HCT116 (cell line): Measurements from ENCODE around the gene MST1R. TPM values are rescaled to one million over a fixed set of nuclear protein-coding genes. Genes with fewer than 3 reads are reported as not detected.

Source experiments
- ATAC-seq: fragments of 200-7000 bp; cut with Tn5 transposase; 2 replicates; pipeline ENCODE4 v1.9.1; 2020; ENCODE audit warnings: mild to moderate bottlenecking, moderate library complexity
- Bru-seq: library from RNA; stranded (reverse); fragments of 400-500 nt; gene quantifications from one replicate; lab custom pipeline; 2021; lab: Mats Ljungman, UMichigan
- BruChase-seq, 2 experiments: library from RNA; stranded (reverse); fragments of 400-500 nt; gene quantifications; one replicate each; lab custom pipeline; 2021; lab: Mats Ljungman, UMichigan
- BruUV-seq: library from RNA; stranded (reverse); fragments of 400-500 nt; replicated peaks from 2 replicates; lab custom pipeline; 2021; lab: Mats Ljungman, UMichigan
- CTCF ChIA-PET: fragments of 300-600 bp; sonication (Branson Sonifier 250); formaldehyde crosslinking; loops from one replicate; lab custom pipeline; 2021; ENCODE audit warnings: antibody characterized with exemption; lab: Charles Lee
- POLR2A ChIA-PET: fragments of 300-600, 350-600 bp; sonication (Branson Sonifier 250); formaldehyde crosslinking; loops from one replicate; lab custom pipeline; 2021; ENCODE audit warnings: antibody characterized with exemption; lab: Charles Lee
- RAD21 ChIA-PET, 2 experiments: fragments of 300-600 bp; sonication (Branson Sonifier 250); formaldehyde crosslinking; loops; one replicate each; lab custom pipeline; 2023; ENCODE audit warnings: low total read pairs in 2 of 2; ENCODE audit not compliant: uncharacterized antibody in 2 of 2, unreplicated experiment in 2 of 2, low non-redundant PET in 1 of 2; lab: Charles Lee
- DNase-seq: peaks from one replicate; pipeline ENCODE4 v3.0.0-alpha.2; 2010; ENCODE audit warnings: low read depth, low spot score
- H2AFZ ChIP-seq: fragments of 200-600 bp; shearing (Covaris generic), sonication (generic); 2 replicates; pipeline ENCODE4 v1.6.1; 2017; ENCODE audit warnings: low read depth, mixed run types, mixed read lengths, antibody characterized with exemption, low read length; ENCODE audit not compliant: poor library complexity, severe bottlenecking
- H3K27ac ChIP-seq: 2 replicates; pipeline ENCODE4 v1.5.1; 2012; ENCODE audit warnings: low read depth, low read length
- H3K27me3 ChIP-seq: fragments of 200-600 bp; sonication (generic); 2 replicates; pipeline ENCODE4 v1.6.1; 2016; ENCODE audit warnings: mixed run types, low read length, mixed read lengths; ENCODE audit not compliant: insufficient read depth
- H3K36me3 ChIP-seq, 2 experiments: fragments of 200-500 bp in 1 of 2; fragments of 200-600 bp in 1 of 2; sonication (Bioruptor generic) in 1 of 2; sonication (generic) in 1 of 2; 2 replicates each; pipeline versions ENCODE4 v1.5.1 to v1.6.1; 2014 to 2016; ENCODE audit warnings: low read length in 2 of 2, inconsistent platforms in 1 of 2, mixed read lengths in 1 of 2, mixed run types in 1 of 2; ENCODE audit not compliant: insufficient read depth in 2 of 2, control insufficient read depth in 1 of 2
- H3K4me1 ChIP-seq, 2 experiments: fragments of 200-600 bp in 1 of 2; sonication (generic) in 1 of 2; 2 replicates each; pipeline versions ENCODE4 v1.5.1 to v1.6.1; 2012 to 2017; ENCODE audit warnings: low read length in 2 of 2, inconsistent platforms in 1 of 2, mild to moderate bottlenecking in 1 of 2, mixed read lengths in 1 of 2, mixed run types in 1 of 2, moderate library complexity in 1 of 2; ENCODE audit not compliant: insufficient read depth in 2 of 2, control insufficient read depth in 1 of 2
- H3K4me2 ChIP-seq: fragments of 200-600 bp; sonication (generic); 2 replicates; pipeline ENCODE4 v1.6.1; 2017; ENCODE audit warnings: mixed run types, low read length, mixed read lengths
- H3K4me3 ChIP-seq, 2 experiments: fragments of 200-600 bp in 1 of 2; sonication (generic) in 1 of 2; replicated peaks in 1 of 2; 2 replicates each; pipeline ENCODE4 v1.5.1; 2011 to 2016; ENCODE audit warnings: low read length in 2 of 2, control low read depth in 1 of 2, low read depth in 1 of 2, mild to moderate bottlenecking in 1 of 2, mixed read lengths in 1 of 2, mixed run types in 1 of 2
- H3K79me2 ChIP-seq: fragments of 200-600 bp; sonication (generic); 2 replicates; pipeline ENCODE4 v1.6.1; 2017; ENCODE audit warnings: mild to moderate bottlenecking, mixed run types, low read length, moderate library complexity, mixed read lengths; ENCODE audit not compliant: insufficient read depth
- H3K9ac ChIP-seq: fragments of 200-600 bp; sonication (generic); 2 replicates; pipeline ENCODE4 v1.6.1; 2016; ENCODE audit warnings: low read length, mixed read lengths
- H3K9me2 ChIP-seq: fragments of 200-600 bp; sonication (generic), shearing (Covaris generic); 2 replicates; pipeline ENCODE4 v1.6.1; 2017; ENCODE audit warnings: mixed run types, mild to moderate bottlenecking, moderate library complexity; ENCODE audit not compliant: insufficient read depth
- H3K9me3 ChIP-seq, 2 experiments: fragments of 200-500 bp in 1 of 2; fragments of 200-600 bp in 1 of 2; sonication (Bioruptor generic) in 1 of 2; sonication (generic) in 1 of 2; 2 replicates each; pipeline ENCODE4 v1.6.1; 2014 to 2017; ENCODE audit warnings: low read length in 2 of 2, mixed read lengths in 2 of 2, inconsistent platforms in 1 of 2, low read depth in 1 of 2, mild to moderate bottlenecking in 1 of 2, mixed run types in 1 of 2, moderate library complexity in 1 of 2; ENCODE audit not compliant: control insufficient read depth in 1 of 2, insufficient read depth in 1 of 2
- H4K20me1 ChIP-seq: fragments of 200-600 bp; sonication (generic), shearing (Covaris generic); 2 replicates; pipeline ENCODE4 v1.6.1; 2017; ENCODE audit warnings: mixed run types, mild to moderate bottlenecking, moderate library complexity; ENCODE audit not compliant: insufficient read depth
- CBX3 ChIP-seq: IDR thresholded peaks from 2 replicates; pipeline ENCODE4 v1.6.1; 2012; ENCODE audit warnings: low read depth
- CEBPB ChIP-seq: IDR thresholded peaks from 2 replicates; pipeline ENCODE4 v1.6.1; 2012; ENCODE audit warnings: low read depth
- EGR1 ChIP-seq: IDR thresholded peaks from 2 replicates; pipeline ENCODE4 v1.6.1; 2012; ENCODE audit warnings: low read depth
- ELF1 ChIP-seq: IDR thresholded peaks from 2 replicates; pipeline ENCODE4 v1.6.1; 2012; ENCODE audit warnings: low read depth, borderline replicate concordance
- EZH2 ChIP-seq: fragments of 200-600 bp; sonication (generic); IDR thresholded peaks from 2 replicates; pipeline ENCODE4 v1.6.1; 2017; ENCODE audit warnings: antibody characterized with exemption, mixed run types
- EZH2phosphoT487 ChIP-seq: fragments of 200-600 bp; IDR thresholded peaks from 2 replicates; pipeline ENCODE4 v1.6.1; 2018; ENCODE audit warnings: antibody characterized with exemption, borderline replicate concordance
- POLR2A ChIP-seq: IDR thresholded peaks from 2 replicates; pipeline ENCODE4 v1.7.0; 2011; ENCODE audit warnings: borderline replicate concordance; ENCODE audit not compliant: insufficient read depth, insufficient read length; ENCODE audit errors: extremely low read depth
- POLR2AphosphoS5 ChIP-seq: IDR thresholded peaks from 2 replicates; pipeline ENCODE4 v1.6.1; 2011; ENCODE audit warnings: mild to moderate bottlenecking, low read depth, low read length, moderate library complexity
- RAD21 ChIP-seq: IDR thresholded peaks from 2 replicates; pipeline ENCODE4 v1.6.1; 2012; ENCODE audit warnings: low read depth, mild to moderate bottlenecking
- SRF ChIP-seq: IDR thresholded peaks from 2 replicates; pipeline ENCODE4 v1.6.1; 2012; ENCODE audit warnings: low read depth
- TCF7L2 ChIP-seq: IDR thresholded peaks from 2 replicates; pipeline ENCODE4 v1.7.0; 2011; ENCODE audit warnings: borderline replicate concordance, inconsistent platforms; ENCODE audit not compliant: insufficient read depth, insufficient read length; ENCODE audit errors: extremely low read depth
- YY1 ChIP-seq: IDR thresholded peaks from 2 replicates; pipeline ENCODE4 v1.6.1; 2011; ENCODE audit warnings: low read length, low read depth, moderate library complexity, mild to moderate bottlenecking; ENCODE audit not compliant: insufficient replicate concordance; ENCODE audit errors: extremely low read depth
- ZBTB33 ChIP-seq: IDR thresholded peaks from 2 replicates; pipeline ENCODE4 v1.6.1; 2011; ENCODE audit warnings: mild to moderate bottlenecking, low read length, moderate library complexity; ENCODE audit not compliant: insufficient replicate concordance; ENCODE audit errors: extremely low read depth
- ZFX ChIP-seq: fragments of 450-650 bp; IDR thresholded peaks from 2 replicates; pipeline ENCODE4 v1.6.1; 2017
- intact Hi-C: fragments of 100-400 bp; cut with micrococcal nuclease; formaldehyde crosslinking; loops from 2 replicates; pipeline ENCODE4 v1.10.0; 2022
- long read RNA-seq: library from polyadenylated mRNA; unstranded; transcript quantifications from one replicate; pipeline ENCODE4 v2.0.0, GENCODE V29; 2021; ENCODE audit not compliant: unreplicated experiment
- polyA plus RNA-seq: library from polyadenylated mRNA; unstranded; fragments of >200 nt; gene quantifications from 2 replicates; pipeline ENCODE4 v1.2.1, GENCODE V29; 2012; ENCODE audit warnings: missing spikeins
- total RNA-seq: library from RNA; stranded (reverse); gene quantifications from one replicate; pipeline ENCODE4 v1.2.1, GENCODE V29; 2021; ENCODE audit not compliant: unreplicated experiment
- TF ChIP-seq, protein P1 (sequence below): IDR thresholded peaks from 2 replicates; pipeline ENCODE4 v1.6.1; 2012; ENCODE audit warnings: low read depth

The MST1R gene
- total RNA-seq (113 TPM), Bru-seq, nascent RNA (percentile 89 among the genes with signal in this experiment), BruChase-seq, experiment 1, labeled RNA remaining after a 6-hour chase (percentile 81 among the genes with signal in this experiment), BruChase-seq, experiment 2, labeled RNA remaining after a 2-hour chase (percentile 85 among the genes with signal in this experiment)
- 114 and 117 TPM in 2 replicates for polyA plus RNA-seq
- long read RNA-seq, full-length matches to known transcripts: 8 of 82 reads
- long read RNA-seq, partial matches to known transcripts: 29 of 82 reads
- long read RNA-seq, other reads (novel, unspliced or antisense): 45 of 82 reads

DNA sequence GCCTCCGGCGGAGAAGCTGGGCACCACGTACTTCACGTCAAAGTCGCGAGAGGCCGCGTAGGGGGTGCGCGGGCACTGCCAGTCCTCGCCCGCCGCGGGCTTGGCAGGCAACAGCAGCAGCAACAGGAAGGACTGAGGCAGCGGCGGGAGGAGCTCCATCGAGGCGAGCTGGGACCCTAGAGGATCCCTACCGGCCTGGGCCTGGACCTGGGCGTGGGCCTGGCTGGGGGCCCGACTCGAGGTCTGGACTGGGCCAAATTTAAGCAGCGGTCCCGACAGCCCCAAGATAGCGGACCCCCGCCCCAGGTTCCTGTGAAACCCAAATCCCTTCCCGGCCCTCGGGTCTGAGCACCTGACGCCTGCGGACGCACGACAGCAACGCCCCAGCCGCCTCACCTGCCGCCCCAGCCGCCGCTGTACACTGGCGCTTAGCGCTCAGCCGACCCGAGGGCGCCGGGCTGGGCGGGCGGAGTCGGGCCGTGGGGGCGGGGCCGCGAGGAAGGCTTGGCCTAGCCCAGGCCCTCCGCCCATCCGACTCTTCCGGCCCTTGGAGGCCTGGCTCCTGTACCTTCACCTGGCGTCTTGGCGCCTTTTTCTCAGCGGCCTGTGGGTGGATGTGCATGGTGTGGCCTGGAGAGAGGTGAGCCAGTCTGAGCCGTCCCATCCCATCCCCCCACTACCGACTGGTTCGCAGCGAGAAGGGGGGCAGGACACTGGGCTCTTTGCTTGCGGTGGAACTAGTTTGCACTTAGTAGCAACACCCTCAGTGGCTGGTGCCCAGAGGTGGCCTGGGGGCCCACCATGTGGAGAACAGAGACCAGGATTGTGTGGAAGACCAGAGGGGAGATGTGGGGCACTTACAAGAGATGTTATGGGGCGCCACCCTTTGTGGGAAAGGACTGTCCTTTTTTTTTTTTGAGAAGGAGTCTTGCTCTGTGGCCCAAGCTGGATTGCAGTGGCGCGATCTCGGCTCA lies at the start of gene MST1R:
Gene MST1R (minus strand): TSS at position 423 of the 974 bp plus-strand sequence. CDS start 264 bp downstream, at position 159.
- H3K4me3 ChIP-seq: peak within 1 kb of the TSS; percentile 75 to 79
- DNase-seq (peak; percentile 95), ATAC-seq (peak; percentile 74)
- TF ChIP-seq EZH2: no peak
- no peak for TF ChIP-seq RAD21
- TF ChIP-seq CEBPB: no peak
- no peak for TF ChIP-seq EZH2phosphoT487
- TF ChIP-seq POLR2A: peak; percentile 82
- peak; percentile 69 for TF ChIP-seq YY1
- peak; percentile 99 for TF ChIP-seq POLR2AphosphoS5
- TF ChIP-seq ELF1: no peak
- TF ChIP-seq SRF: no peak
- peak; percentile 30 for TF ChIP-seq TCF7L2
- TF ChIP-seq EGR1: no peak
- TF ChIP-seq, protein P1, sequence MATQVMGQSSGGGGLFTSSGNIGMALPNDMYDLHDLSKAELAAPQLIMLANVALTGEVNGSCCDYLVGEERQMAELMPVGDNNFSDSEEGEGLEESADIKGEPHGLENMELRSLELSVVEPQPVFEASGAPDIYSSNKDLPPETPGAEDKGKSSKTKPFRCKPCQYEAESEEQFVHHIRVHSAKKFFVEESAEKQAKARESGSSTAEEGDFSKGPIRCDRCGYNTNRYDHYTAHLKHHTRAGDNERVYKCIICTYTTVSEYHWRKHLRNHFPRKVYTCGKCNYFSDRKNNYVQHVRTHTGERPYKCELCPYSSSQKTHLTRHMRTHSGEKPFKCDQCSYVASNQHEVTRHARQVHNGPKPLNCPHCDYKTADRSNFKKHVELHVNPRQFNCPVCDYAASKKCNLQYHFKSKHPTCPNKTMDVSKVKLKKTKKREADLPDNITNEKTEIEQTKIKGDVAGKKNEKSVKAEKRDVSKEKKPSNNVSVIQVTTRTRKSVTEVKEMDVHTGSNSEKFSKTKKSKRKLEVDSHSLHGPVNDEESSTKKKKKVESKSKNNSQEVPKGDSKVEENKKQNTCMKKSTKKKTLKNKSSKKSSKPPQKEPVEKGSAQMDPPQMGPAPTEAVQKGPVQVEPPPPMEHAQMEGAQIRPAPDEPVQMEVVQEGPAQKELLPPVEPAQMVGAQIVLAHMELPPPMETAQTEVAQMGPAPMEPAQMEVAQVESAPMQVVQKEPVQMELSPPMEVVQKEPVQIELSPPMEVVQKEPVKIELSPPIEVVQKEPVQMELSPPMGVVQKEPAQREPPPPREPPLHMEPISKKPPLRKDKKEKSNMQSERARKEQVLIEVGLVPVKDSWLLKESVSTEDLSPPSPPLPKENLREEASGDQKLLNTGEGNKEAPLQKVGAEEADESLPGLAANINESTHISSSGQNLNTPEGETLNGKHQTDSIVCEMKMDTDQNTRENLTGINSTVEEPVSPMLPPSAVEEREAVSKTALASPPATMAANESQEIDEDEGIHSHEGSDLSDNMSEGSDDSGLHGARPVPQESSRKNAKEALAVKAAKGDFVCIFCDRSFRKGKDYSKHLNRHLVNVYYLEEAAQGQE: no peak
- TF ChIP-seq ZBTB33: peak; percentile 14
- peak; percentile 88 for TF ChIP-seq ZFX
- no peak for TF ChIP-seq CBX3
- peak within 1 kb of the TSS; percentile 89 for H3K27ac ChIP-seq
- CTCF ChIA-PET: interaction anchor here (0.6 to 2.4 kb wide), 2 partner anchors 101 kb away, joined by 3 to 9 read pairs; partner anchors contain the start of gene INKA1
- H3K9me3 ChIP-seq: no peaks in the 10 kb centered on the region
- no peak within 1 kb of the TSS for H2AFZ ChIP-seq
- H3K9me2 ChIP-seq: no peaks in the 10 kb centered on the region
- H4K20me1 ChIP-seq: no peaks in the 10 kb centered on the region
- peak within 1 kb of the TSS; percentile 96 for H3K9ac ChIP-seq
- RAD21 ChIA-PET: no interaction called here
- peaks cover 63% of the 10 kb centered on the region for H3K79me2 ChIP-seq
- H3K27me3 ChIP-seq: no peaks in the 10 kb centered on the region
- H3K36me3 ChIP-seq: peaks cover 0 to 3% of the 10 kb centered on the region in 2 experiments; a peak in 1 of 4 replicates
- POLR2A ChIA-PET: interaction anchor here (1.4 to 5.5 kb wide), 3 partner anchors 22 to 101 kb away, joined by 3 to 43 read pairs (median 12); partner anchors contain the start of genes INKA1 and MON1A
- intact Hi-C loops: no loop called here
- peaks cover 60 to 76% of the 10 kb centered on the region in 2 experiments for H3K4me1 ChIP-seq
- TSS peak; percentile 81 for BruUV-seq
- H3K4me2 ChIP-seq: peak within 1 kb of the TSS; percentile 97
